Lower lobe of right lung (tissue), 2 donors: ENCODE measurements around the gene GSTM4. TPM values are rescaled to one million over a fixed set of nuclear protein-coding genes. Genes with fewer than 3 reads are reported as not detected.
A peak's percentile ranks its signal among the peaks of the same experiment; 100 is the strongest.
"Not testable (repeated sequence)": the region's sequence is repeated elsewhere in the genome, so short reads cannot be mapped to it uniquely, and the experiment has no call there.

Experiments
- ATAC-seq, 2 donors: fragments of 200-7000 bp; cut with Tn5 transposase; one replicate each; pipeline ENCODE4 v1.9.1; 2020 to 2022; ENCODE audit warnings: mild to moderate bottlenecking in 2 of 2, moderate library complexity in 2 of 2
- DNase-seq: peaks from one replicate; pipeline ENCODE4 v3.0.0-alpha.2; 2020
- H3K27ac ChIP-seq: fragments of 200-600 bp; one replicate; pipeline ENCODE4 v1.8.0; 2022
- H3K27me3 ChIP-seq: fragments of 200-600 bp; one replicate; pipeline ENCODE4 v1.8.0; 2022; ENCODE audit warnings: low read depth
- H3K36me3 ChIP-seq: fragments of 200-600 bp; one replicate; pipeline ENCODE4 v1.8.0; 2022; ENCODE audit warnings: mild to moderate bottlenecking
- H3K4me1 ChIP-seq: fragments of 200-600 bp; one replicate; pipeline ENCODE4 v1.8.0; 2022
- H3K4me3 ChIP-seq: fragments of 200-600 bp; one replicate; pipeline ENCODE4 v1.8.0; 2022; ENCODE audit warnings: mild to moderate bottlenecking
- H3K9me3 ChIP-seq: fragments of 200-600 bp; one replicate; pipeline ENCODE4 v1.8.0; 2022
- CTCF ChIP-seq: fragments of 200-600 bp; IDR thresholded peaks from one replicate; pipeline ENCODE4 v1.8.0; 2022; ENCODE audit warnings: antibody characterized with exemption, mild to moderate bottlenecking
- intact Hi-C: fragments of 100-400 bp; cut with DNase I; formaldehyde crosslinking; loops from one replicate; pipeline ENCODE4 v1.11.0; 2022
- total RNA-seq: library from RNA; stranded (reverse); fragmentation: NEBNext Ultra II Directional; extraction: Animal tissue kit (Norgen Biotek cat#: 25700); gene quantifications from one replicate; pipeline ENCODE4 v1.2.1, GENCODE V29; 2021
- donor health status: DM: no; HTN: yes; CAD: no; lungs with severe emphysema.

Gene GSTM4
- total RNA-seq, 1 donor from 2014 or later = 15.7 TPM

GRCh38 chr1:109667452-109668122 lies 11.7 kb downstream of the GSTM4 start, which contains the start of gene GSTM2:
Gene GSTM2 (plus strand): TSS chr1:109668057. CDS start chr1:109668116, 59 bp downstream.
- H3K27ac ChIP-seq = no peak within 1 kb of the TSS
- H3K36me3 ChIP-seq = peaks cover 4% of the 10 kb centered on the region
- H3K4me3 ChIP-seq = peak within 1 kb of the TSS; percentile 59
- DNase-seq (peak; percentile 94), ATAC-seq (peak; percentile 99 to 100)
- no peaks in the 10 kb centered on the region for H3K27me3 ChIP-seq
- peaks cover 5% of the 10 kb centered on the region for H3K4me1 ChIP-seq
- H3K9me3 ChIP-seq = no peaks in the 10 kb centered on the region
- intact Hi-C loops = no loop called here
- no peak for TF ChIP-seq CTCF

- peak overlapping the region; percentile 59 for H3K4me3 ChIP-seq
- no peaks in the 10 kb centered on the region for H3K27me3 ChIP-seq
- no peaks in the 10 kb centered on the region for H3K9me3 ChIP-seq
- intact Hi-C loops = no loop called here
- no peak for DNase-seq
- peaks cover 5% of the 10 kb centered on the region for H3K36me3 ChIP-seq
- no peak overlapping the region for H3K27ac ChIP-seq
- TF ChIP-seq CTCF = no peak
- H3K4me1 ChIP-seq = peaks cover 5% of the 10 kb centered on the region
- peak; percentile 11 to 15 for ATAC-seq
Observed at GRCh38 chr1:109668123-109668775, 12.3 kb downstream of the GSTM4 start.

- no peak for DNase-seq
- TF ChIP-seq CTCF = no peak
- Histone ChIP-seq H3K4me1 (peaks cover 5% of the 10 kb centered on the region), H3K36me3 (peaks cover 5% of the 10 kb centered on the region), H3K4me3 (no peak overlapping the region), H3K27me3 (no peaks in the 10 kb centered on the region), H3K9me3 (no peaks in the 10 kb centered on the region), H3K27ac (no peak overlapping the region)
- no peak for ATAC-seq
- intact Hi-C loops = no loop called here
Observed at GRCh38 chr1:109669246-109669948, 13.5 kb downstream of the GSTM4 start.

GRCh38 chr1:109669949-109670302 lies 14.0 kb downstream of the GSTM4 start:
- DNase-seq, H3K36me3 ChIP-seq, H3K27ac ChIP-seq, H3K27me3 ChIP-seq, H3K9me3 ChIP-seq, H3K4me3 ChIP-seq, H3K4me1 ChIP-seq, intact Hi-C loops, ATAC-seq: not testable (repeated sequence)

- Histone ChIP-seq H3K27ac (no peak overlapping the region), H3K36me3 (peaks cover 5% of the 10 kb centered on the region), H3K4me3 (no peak overlapping the region), H3K4me1 (peaks cover 5% of the 10 kb centered on the region), H3K9me3 (no peaks in the 10 kb centered on the region), H3K27me3 (no peaks in the 10 kb centered on the region)
- DNase-seq (no peak), ATAC-seq (no peak)
- TF ChIP-seq CTCF = no peak
- intact Hi-C loops = no loop called here
Observed at GRCh38 chr1:109671067-109671466, 15.2 kb downstream of the GSTM4 start.

GRCh38 chr1:109673861-109674260 lies 18.0 kb downstream of the GSTM4 start:
- H3K27me3 ChIP-seq, H3K4me3 ChIP-seq, DNase-seq, intact Hi-C loops, H3K4me1 ChIP-seq, H3K36me3 ChIP-seq, ATAC-seq, H3K27ac ChIP-seq, H3K9me3 ChIP-seq: not testable (repeated sequence)

GRCh38 chr1:109676683-109677381 lies 20.9 kb downstream of the GSTM4 start:
- H3K27ac ChIP-seq, H3K4me3 ChIP-seq, ATAC-seq, H3K27me3 ChIP-seq, H3K9me3 ChIP-seq, intact Hi-C loops, H3K36me3 ChIP-seq, DNase-seq, H3K4me1 ChIP-seq: not testable (repeated sequence)
